ENCODE measurements around the gene CDC42BPA.
"Not testable (repeated sequence)": the region's sequence is repeated elsewhere in the genome, so short reads cannot be mapped to it uniquely, and the experiment has no call there.

CDC42BPA gene

GRCh38 chr1:227281371-227281770 is 36.9 kb downstream of the CDC42BPA start:
- ChIA-PET CTCF (no interaction called here), POLR2A (no interaction called here)
- DNase-seq (ENCODE audit: extremely low spot score) = no peak
- no peak for TF ChIP-seq CTCF (IDR thresholded peaks at IDR 0.05; ENCODE audit: control extremely low read depth, extremely low read depth, low read depth, missing control alignments)

- CTCF ChIA-PET = interaction anchor here (1.2 kb wide), 1 partner anchor 16 kb away, joined by 3 read pairs; no protein-coding TSS in a partner anchor
- DNase-seq (ENCODE audit: extremely low spot score) = no peak
- POLR2A ChIA-PET = interaction anchor here (0.5 kb wide), 1 partner anchor 89 kb away, joined by 4 read pairs; no protein-coding TSS in a partner anchor
Measured at GRCh38 chr1:227280836-227281235, 37.5 kb downstream of the CDC42BPA start.

GRCh38 chr1:227276156-227276693 is 42.1 kb downstream of the CDC42BPA start:
- POLR2A ChIA-PET; CTCF ChIA-PET; DNase-seq (ENCODE audit: extremely low spot score): not testable (repeated sequence)

More at GRCh38 chr1:227280836-227281235, 37.5 kb downstream of the CDC42BPA start:
- no peak for TF ChIP-seq CTCF (IDR thresholded peaks at IDR 0.05; ENCODE audit: control extremely low read depth, extremely low read depth, low read depth, missing control alignments)

- no peak for TF ChIP-seq CTCF (IDR thresholded peaks at IDR 0.05; ENCODE audit: control extremely low read depth, extremely low read depth, low read depth, missing control alignments)
- ChIA-PET CTCF (interaction anchor here (1.1 kb wide), 1 partner anchor 7 kb away, joined by 3 read pairs; no protein-coding TSS in a partner anchor), POLR2A (no interaction called here)
- DNase-seq (ENCODE audit: extremely low spot score) = no peak
Measured at GRCh38 chr1:227273557-227273956, 44.7 kb downstream of the CDC42BPA start.

- CTCF ChIA-PET = interaction anchor here (0.7 kb wide), 1 partner anchor 8 kb away, joined by 3 read pairs; no protein-coding TSS in a partner anchor
- no peak for DNase-seq (ENCODE audit: extremely low spot score)
- no peak for TF ChIP-seq CTCF (IDR thresholded peaks at IDR 0.05; ENCODE audit: control extremely low read depth, extremely low read depth, low read depth, missing control alignments)
- POLR2A ChIA-PET = no interaction called here
Measured at GRCh38 chr1:227272428-227272827, 45.9 kb downstream of the CDC42BPA start.

GRCh38 chr1:227270554-227270953 is 47.7 kb downstream of the CDC42BPA start:
- no peak for TF ChIP-seq CTCF (IDR thresholded peaks at IDR 0.05; ENCODE audit: control extremely low read depth, extremely low read depth, low read depth, missing control alignments)
- ChIA-PET POLR2A (no interaction called here), CTCF (no interaction called here)
- no peak for DNase-seq (ENCODE audit: extremely low spot score)

GRCh38 chr1:227268943-227269342 is 49.3 kb downstream of the CDC42BPA start:
- no peak for DNase-seq (ENCODE audit: extremely low spot score)
- ChIA-PET POLR2A (no interaction called here), CTCF (interaction anchor here (0.9 kb wide), 1 partner anchor 10 kb away, joined by 3 read pairs; no protein-coding TSS in a partner anchor)
- TF ChIP-seq CTCF (IDR thresholded peaks at IDR 0.05; ENCODE audit: control extremely low read depth, extremely low read depth, low read depth, missing control alignments) = no peak
